GM12865 (cell line): Measurements from ENCODE around the gene USP38.
"Not testable (repeated sequence)": the region's sequence is repeated elsewhere in the genome, so short reads cannot be mapped to it uniquely, and the experiment has no call there.

Experiments
- DNase-seq: peaks from one replicate; pipeline ENCODE4 v3.0.0; 2010; ENCODE audit warnings: low read depth
- H3K4me3 ChIP-seq: 2 replicates; pipeline ENCODE4 v1.5.1; 2011; ENCODE audit warnings: mild to moderate bottlenecking, low read depth, low read length, control low read depth
- CTCF ChIP-seq: IDR thresholded peaks from 2 replicates; pipeline ENCODE4 v1.5.1; 2011; ENCODE audit warnings: low read length, control low read depth, low read depth, inconsistent platforms; ENCODE audit not compliant: insufficient read depth; ENCODE audit errors: missing control alignments

Gene USP38

GRCh38 chr4:143254491-143255226 is 69.9 kb downstream of the USP38 start:
- peak; percentile 15 for TF ChIP-seq CTCF
- peak; percentile 4 for DNase-seq
- no peak overlapping the region for H3K4me3 ChIP-seq

DNA sequence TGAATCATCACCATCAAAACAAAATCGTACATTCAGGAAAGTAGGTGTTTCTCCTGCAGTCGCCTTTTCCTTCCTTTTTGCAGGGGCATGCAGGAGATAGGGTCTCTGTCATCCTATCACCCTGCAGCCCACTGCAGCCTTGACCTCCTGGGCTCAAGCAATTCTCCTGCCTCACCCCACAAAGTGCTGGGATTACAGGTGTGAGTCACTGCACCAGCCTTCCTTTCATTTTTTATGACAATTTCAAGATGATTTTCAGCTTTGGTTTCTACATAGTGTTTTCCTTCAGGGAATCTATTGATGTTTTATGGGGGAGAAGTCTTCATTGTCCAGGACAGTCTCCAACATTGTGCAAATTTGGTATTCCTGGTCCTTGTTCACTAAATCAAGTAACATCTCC is 71.7 kb downstream of the USP38 start:
- TF ChIP-seq CTCF: no peak
- DNase-seq: no peak
- H3K4me3 ChIP-seq: no peak overlapping the region

- no peak overlapping the region for H3K4me3 ChIP-seq
- no peak for TF ChIP-seq CTCF
- no peak for DNase-seq
Measured at GRCh38 chr4:143257356-143257755, 72.6 kb downstream of the USP38 start.

DNA sequence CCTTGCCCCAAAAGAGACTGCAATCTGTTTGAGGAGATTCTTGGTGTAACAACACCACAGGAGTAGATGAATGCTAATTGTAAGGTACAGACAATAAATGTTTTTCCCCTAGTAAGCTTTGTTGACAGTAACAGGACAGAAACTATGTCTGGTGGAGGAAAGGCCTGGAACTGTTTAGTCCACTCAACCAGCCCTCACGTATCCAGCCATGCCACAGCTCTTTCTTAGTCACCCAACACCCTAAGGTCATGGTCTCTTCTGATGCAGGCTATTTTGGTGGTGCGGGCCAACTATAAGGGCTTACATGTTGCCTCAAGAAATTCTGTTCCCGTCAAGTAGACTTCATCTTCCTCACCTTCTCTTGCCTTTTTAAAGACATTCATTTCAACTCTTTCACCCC is 76.0 kb downstream of the USP38 start:
- TF ChIP-seq CTCF: no peak
- DNase-seq: no peak

GRCh38 chr4:143262838-143263237 is 78.1 kb downstream of the USP38 start:
- H3K4me3 ChIP-seq: no peak overlapping the region
- no peak for TF ChIP-seq CTCF
- no peak for DNase-seq

More for the DNA sequence above, 76.0 kb downstream of the USP38 start:
- no peak overlapping the region for H3K4me3 ChIP-seq

DNA sequence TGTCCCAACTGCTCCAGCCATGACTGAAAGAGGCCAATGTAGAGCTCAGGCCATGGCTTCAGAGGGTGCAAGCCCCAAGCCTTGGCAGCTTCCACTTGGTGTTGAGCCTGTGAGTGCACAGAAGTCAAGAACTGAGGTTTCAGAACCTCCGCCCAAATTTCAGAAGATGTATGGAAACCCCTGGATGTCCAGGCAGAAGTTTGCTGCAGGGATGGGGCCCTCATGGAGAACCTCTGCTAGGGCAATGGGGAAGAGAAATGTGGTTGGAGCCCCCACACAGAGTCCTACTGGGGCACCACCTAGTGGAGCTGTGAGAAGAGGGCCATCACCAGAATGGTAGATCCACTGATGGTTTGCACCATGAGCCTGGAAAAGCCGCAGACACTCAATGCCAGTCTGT is 83.0 kb downstream of the USP38 start:
- DNase-seq, H3K4me3 ChIP-seq: not testable (repeated sequence)

GRCh38 chr4:143270256-143270838 is 85.6 kb downstream of the USP38 start:
- no peak for DNase-seq
- TF ChIP-seq CTCF: no peak
- no peak overlapping the region for H3K4me3 ChIP-seq
